Natural killer cell (primary cell): ENCODE measurements around the gene ACAP3. TPM values are rescaled to one million over a fixed set of nuclear protein-coding genes. Genes with fewer than 3 reads are reported as not detected.
A peak's percentile ranks its signal among the peaks of the same experiment; 100 is the strongest.

Experiments used
- ATAC-seq, 3 donors: fragments of 150-1000 bp in 2 of 3; fragments of 200-7000 bp in 1 of 3; cut with Tn5 transposase; 1 replicate in 1 of 3; 2 replicates in 2 of 3; pipeline ENCODE4 v1.10.0; 2021; ENCODE audit warnings: mild to moderate bottlenecking in 2 of 3, moderate library complexity in 2 of 3
- DNase-seq, 2 donors: peaks; one replicate each; pipeline versions ENCODE4 v3.0.0 to v3.0.0-alpha.2; 2013 to 2021; ENCODE audit warnings: mixed read lengths in 1 of 2
- H3K27ac ChIP-seq: one replicate; pipeline ENCODE4 v1.5.1; 2013; ENCODE audit warnings: mild to moderate bottlenecking, low read length
- H3K27me3 ChIP-seq: one replicate; pipeline ENCODE4 v1.6.1; 2013; ENCODE audit warnings: low read length; ENCODE audit not compliant: control insufficient read depth, insufficient read depth
- H3K36me3 ChIP-seq: one replicate; pipeline ENCODE4 v1.6.1; 2013; ENCODE audit warnings: low read length; ENCODE audit not compliant: control insufficient read depth, insufficient read depth
- H3K4me1 ChIP-seq: one replicate; pipeline ENCODE4 v1.6.1; 2013; ENCODE audit warnings: low read length; ENCODE audit not compliant: control insufficient read depth, insufficient read depth
- H3K4me3 ChIP-seq: one replicate; pipeline ENCODE4 v1.5.1; 2013; ENCODE audit warnings: low read length
- H3K9me3 ChIP-seq: one replicate; pipeline ENCODE4 v1.6.1; 2013; ENCODE audit warnings: low read length; ENCODE audit not compliant: control insufficient read depth, insufficient read depth
- H3K27ac Mint-ChIP-seq, 2 donors: one replicate each; pipeline ENCODE4 v1.8.0; 2022; ENCODE audit warnings: mild to moderate bottlenecking in 2 of 2, mixed read lengths in 2 of 2, moderate library complexity in 1 of 2
- H3K27me3 Mint-ChIP-seq, 2 donors: one replicate each; pipeline ENCODE4 v1.8.0; 2022; ENCODE audit warnings: low read depth in 2 of 2, mixed read lengths in 2 of 2
- H3K36me3 Mint-ChIP-seq: one replicate; pipeline ENCODE4 v1.8.0; 2022; ENCODE audit warnings: mixed read lengths
- H3K4me1 Mint-ChIP-seq, 2 donors: one replicate each; pipeline ENCODE4 v1.8.0; 2022; ENCODE audit warnings: mixed read lengths in 2 of 2
- H3K4me3 Mint-ChIP-seq: one replicate; pipeline ENCODE4 v1.8.0; 2022; ENCODE audit warnings: mild to moderate bottlenecking, moderate library complexity, mixed read lengths
- H3K9me3 Mint-ChIP-seq, 2 donors: one replicate each; pipeline ENCODE4 v1.8.0; 2022; ENCODE audit warnings: mixed read lengths in 2 of 2
- CTCF ChIP-seq: fragments of 200-600 bp; IDR thresholded peaks from one replicate; pipeline ENCODE4 v1.8.0; 2022; ENCODE audit warnings: antibody characterized with exemption
- WGBS: methylation state at CpG from one replicate; pipeline ENCODE4 v1.1.7; 2013; ENCODE audit warnings: missing lambda C conversion rate; ENCODE audit not compliant: insufficient coverage; 5-methylcytosine and 5-hydroxymethylcytosine counted together
- intact Hi-C: fragments of 100-400 bp; cut with micrococcal nuclease; formaldehyde crosslinking; loops from one replicate; pipeline ENCODE4 v1.14.2; 2022
- total RNA-seq, 4 donors: library from RNA; stranded (reverse); fragments of 120-200 nt in 1 of 4; gene quantifications; one replicate each; pipeline versions ENCODE4 v1.2.3 to v1.2.4, GENCODE V29; 2013 to 2022

ACAP3 gene
- total RNA-seq, 3 donors from 2014 or later (not counting 1 experiment from before 2014, with no cell fraction given), result 56.1 to 59.7 (median 59.0) TPM

GRCh38 chr1:1254667-1254998 is 53.1 kb downstream of the ACAP3 start:
- Mint-ChIP-seq H3K4me1 (peaks cover 9 to 27% of the 10 kb centered on the region in 2 donors), H3K9me3 (no peaks in the 10 kb centered on the region), H3K27me3 (no peaks in the 10 kb centered on the region), H3K4me3 (no peak overlapping the region), H3K27ac (no peak overlapping the region), H3K36me3 (no peaks in the 10 kb centered on the region)
- no peak overlapping the region for H3K4me3 ChIP-seq
- peaks cover 18% of the 10 kb centered on the region for H3K4me1 ChIP-seq
- DNase-seq (no peak), ATAC-seq (no peak)
- no peak for TF ChIP-seq CTCF
- WGBS, result 94% methylated on average over 21 of the region's 21 CpGs
- H3K36me3 ChIP-seq, result peaks cover 37% of the 10 kb centered on the region
- no peaks in the 10 kb centered on the region for H3K27me3 ChIP-seq
- H3K9me3 ChIP-seq, result no peaks in the 10 kb centered on the region
- no peak overlapping the region for H3K27ac ChIP-seq
- intact Hi-C loops, result no loop called here

- intact Hi-C loops, result no loop called here
Observed at GRCh38 chr1:1253972-1254666, 53.6 kb downstream of the ACAP3 start.

GRCh38 chr1:1253314-1253713 is 54.4 kb downstream of the ACAP3 start:
- intact Hi-C loops, result no loop called here
- Mint-ChIP-seq H3K9me3 (no peaks in the 10 kb centered on the region), H3K27ac (peak overlapping the region; percentile 42 to 78), H3K4me1 (peaks cover 7 to 21% of the 10 kb centered on the region in 2 donors), H3K4me3 (no peak overlapping the region), H3K36me3 (no peaks in the 10 kb centered on the region), H3K27me3 (no peaks in the 10 kb centered on the region)
- no peaks in the 10 kb centered on the region for H3K9me3 ChIP-seq
- WGBS, result over 99% methylated on average over 12 of the region's 12 CpGs
- no peak for TF ChIP-seq CTCF
- H3K36me3 ChIP-seq, result peaks cover 32% of the 10 kb centered on the region
- peaks cover 19% of the 10 kb centered on the region for H3K4me1 ChIP-seq
- H3K4me3 ChIP-seq, result no peak overlapping the region
- no peak overlapping the region for H3K27ac ChIP-seq
- no peaks in the 10 kb centered on the region for H3K27me3 ChIP-seq
- ATAC-seq (no peak), DNase-seq (no peak)

More at GRCh38 chr1:1253972-1254666, 53.6 kb downstream of the ACAP3 start:
- Histone ChIP-seq H3K4me1 (peaks cover 19% of the 10 kb centered on the region), H3K27ac (no peak overlapping the region), H3K27me3 (no peaks in the 10 kb centered on the region), H3K36me3 (peaks cover 34% of the 10 kb centered on the region), H3K9me3 (no peaks in the 10 kb centered on the region), H3K4me3 (no peak overlapping the region)
- ATAC-seq, result no peak
- no peak for TF ChIP-seq CTCF
- H3K4me3 Mint-ChIP-seq, result no peak overlapping the region
- no peak for DNase-seq
- peak overlapping the region in 1 of 2 donors; percentile 78 for H3K27ac Mint-ChIP-seq
- WGBS, result 97% methylated on average over 50 of the region's 50 CpGs
- peaks cover 7 to 26% of the 10 kb centered on the region in 2 donors for H3K4me1 Mint-ChIP-seq
- no peaks in the 10 kb centered on the region for H3K9me3 Mint-ChIP-seq
- H3K36me3 Mint-ChIP-seq, result no peaks in the 10 kb centered on the region
- H3K27me3 Mint-ChIP-seq, result no peaks in the 10 kb centered on the region
